Right lobe of liver (tissue), 6 donors: ENCODE data around the gene GALNT5. TPM values are rescaled to one million over a fixed set of nuclear protein-coding genes. Genes with fewer than 3 reads are reported as not detected.

ENCODE experiments used
- ATAC-seq, 4 donors: fragments of 200-7000 bp; cut with Tn5 transposase; one replicate each; pipeline ENCODE4 v1.9.1; 2020; ENCODE audit warnings: mild to moderate bottlenecking in 4 of 4, moderate library complexity in 4 of 4
- DNase-seq, 3 donors: peaks; one replicate each; pipeline ENCODE4 v3.0.0-alpha.2; 2020
- H3K27ac ChIP-seq, 3 donors: fragments of 200-600 bp; one replicate each; pipeline ENCODE4 v1.8.0; 2022
- H3K27me3 ChIP-seq, 2 donors: fragments of 200-600 bp; one replicate each; pipeline ENCODE4 v1.8.0; 2022
- H3K36me3 ChIP-seq, 4 donors: fragments of 200-600 bp; sonication (generic) in 1 of 4; one replicate each; pipeline versions ENCODE4 v1.5.1 to v1.8.0; 2017 to 2022; ENCODE audit warnings: control low read depth in 1 of 4
- H3K4me1 ChIP-seq, 4 donors: fragments of 200-600 bp; sonication (generic) in 1 of 4; one replicate each; pipeline versions ENCODE4 v1.5.1 to v1.8.0; 2017 to 2022; ENCODE audit warnings: control low read depth in 1 of 4
- H3K4me3 ChIP-seq, 3 donors: fragments of 200-600 bp; one replicate each; pipeline ENCODE4 v1.8.0; 2022
- H3K9me3 ChIP-seq, 4 donors: fragments of 200-600 bp; sonication (generic) in 1 of 4; one replicate each; pipeline versions ENCODE4 v1.5.1 to v1.8.0; 2017 to 2022; ENCODE audit warnings: control low read depth in 1 of 4
- CTCF ChIP-seq, 4 donors: fragments of 200-600 bp in 3 of 4; fragments of 450-650 bp in 1 of 4; IDR thresholded peaks; one replicate each; pipeline versions ENCODE4 v1.5.1 to v1.8.0; 2016 to 2022; ENCODE audit warnings: antibody characterized with exemption in 4 of 4, mild to moderate bottlenecking in 2 of 4
- POLR2A ChIP-seq: fragments of 450-650 bp; IDR thresholded peaks from one replicate; pipeline ENCODE4 v1.6.1; 2017; ENCODE audit warnings: antibody characterized with exemption, mild to moderate bottlenecking
- WGBS: methylation state at CpG from one replicate; pipeline ENCODE4 v1.1.6; 2018; ENCODE audit warnings: low coverage, low lambda C conversion rate; ENCODE audit not compliant: insufficient coverage; ENCODE audit errors: missing lambda C conversion rate; 5-methylcytosine and 5-hydroxymethylcytosine counted together
- intact Hi-C, 2 donors: fragments of 100-400 bp; cut with DNase I; formaldehyde crosslinking; loops; one replicate each; pipeline versions ENCODE4 v1.11.2 to v1.14.1; 2022
- total RNA-seq, 6 experiments: library from RNA; depleted of rRNA in 2 of 6; stranded (reverse); fragments of >200 nt in 2 of 6; fragmentation: NEBNext Ultra II Directional in 3 of 6; extraction: Animal tissue kit (Norgen Biotek cat#: 25700) in 3 of 6; gene quantifications; one replicate each; pipeline versions ENCODE4 v1.1.0 to v1.2.4, GENCODE V29; 2016 to 2023
- donor health status: DM: no; HTN: yes; CAD: no.
- donor health status: DM: no; HTN: no; CAD: no.
- donor health status: DM: no; HTN: no; CAD: no.
- donor health status: DM: no; HTN: yes; CAD: no.
- donor health status: DM: no; HTN: yes; CAD: no.

Gene GALNT5
- total RNA-seq, 6 experiments from 2014 or later: 0.07 TPM; not detected in 5

- no peak for DNase-seq
- Histone ChIP-seq H3K4me1 (peaks cover 0 to 5% (median 0%) of the 10 kb centered on the region in 4 donors), H3K9me3 (no peaks in the 10 kb centered on the region), H3K27me3 (no peaks in the 10 kb centered on the region), H3K36me3 (no peaks in the 10 kb centered on the region), H3K27ac (no peak overlapping the region), H3K4me3 (no peak overlapping the region)
- WGBS: 91% methylated on average over 4 of the region's 4 CpGs
- intact Hi-C loops: no loop called here
- TF ChIP-seq POLR2A (no peak), CTCF (IDR thresholded peaks at IDR 0.05) (no peak)
- ATAC-seq: no peak
Observed at GRCh38 chr2:157334335-157334734, 76.8 kb downstream of the GALNT5 start.

GRCh38 chr2:157334797-157335196 is 77.3 kb downstream of the GALNT5 start:
- TF ChIP-seq CTCF (IDR thresholded peaks at IDR 0.05) (no peak), POLR2A (no peak)
- Histone ChIP-seq H3K27me3 (no peaks in the 10 kb centered on the region), H3K27ac (no peak overlapping the region), H3K36me3 (no peaks in the 10 kb centered on the region), H3K4me1 (peaks cover 0 to 3% (median 0%) of the 10 kb centered on the region in 4 donors), H3K4me3 (no peak overlapping the region), H3K9me3 (no peaks in the 10 kb centered on the region)
- no peak for DNase-seq
- 79% methylated on average over 3 of the region's 3 CpGs for WGBS
- intact Hi-C loops: no loop called here
- ATAC-seq: no peak

- Histone ChIP-seq H3K27ac (no peak overlapping the region), H3K4me3 (no peak overlapping the region), H3K36me3 (no peaks in the 10 kb centered on the region), H3K27me3 (no peaks in the 10 kb centered on the region), H3K9me3 (no peaks in the 10 kb centered on the region), H3K4me1 (no peaks in the 10 kb centered on the region)
- WGBS: 24% methylated on average over 8 of the region's 8 CpGs
- intact Hi-C loops: no loop called here
- ATAC-seq (peak; percentile 67 to 82 (median 78)), DNase-seq (peak in 1 of 3 donors; percentile 50)
- peak; percentile 49 to 76 (median 70) for TF ChIP-seq CTCF (IDR thresholded peaks at IDR 0.05)
- TF ChIP-seq POLR2A: no peak
Observed at GRCh38 chr2:157336137-157337010, 78.9 kb downstream of the GALNT5 start.

- H3K4me3 ChIP-seq: no peak overlapping the region
- TF ChIP-seq CTCF (IDR thresholded peaks at IDR 0.05) (no peak), POLR2A (no peak)
- H3K36me3 ChIP-seq: no peaks in the 10 kb centered on the region
- H3K9me3 ChIP-seq: no peaks in the 10 kb centered on the region
- ATAC-seq: no peak
- WGBS: 58% methylated on average over 2 of the region's 3 CpGs
- DNase-seq: no peak
- H3K27me3 ChIP-seq: no peaks in the 10 kb centered on the region
- intact Hi-C loops: no loop called here
- no peak overlapping the region for H3K27ac ChIP-seq
- no peaks in the 10 kb centered on the region for H3K4me1 ChIP-seq
Observed at GRCh38 chr2:157337978-157338377, 80.5 kb downstream of the GALNT5 start.
